ENCODE results near the gene S100A2.

Gene S100A2

DNA sequence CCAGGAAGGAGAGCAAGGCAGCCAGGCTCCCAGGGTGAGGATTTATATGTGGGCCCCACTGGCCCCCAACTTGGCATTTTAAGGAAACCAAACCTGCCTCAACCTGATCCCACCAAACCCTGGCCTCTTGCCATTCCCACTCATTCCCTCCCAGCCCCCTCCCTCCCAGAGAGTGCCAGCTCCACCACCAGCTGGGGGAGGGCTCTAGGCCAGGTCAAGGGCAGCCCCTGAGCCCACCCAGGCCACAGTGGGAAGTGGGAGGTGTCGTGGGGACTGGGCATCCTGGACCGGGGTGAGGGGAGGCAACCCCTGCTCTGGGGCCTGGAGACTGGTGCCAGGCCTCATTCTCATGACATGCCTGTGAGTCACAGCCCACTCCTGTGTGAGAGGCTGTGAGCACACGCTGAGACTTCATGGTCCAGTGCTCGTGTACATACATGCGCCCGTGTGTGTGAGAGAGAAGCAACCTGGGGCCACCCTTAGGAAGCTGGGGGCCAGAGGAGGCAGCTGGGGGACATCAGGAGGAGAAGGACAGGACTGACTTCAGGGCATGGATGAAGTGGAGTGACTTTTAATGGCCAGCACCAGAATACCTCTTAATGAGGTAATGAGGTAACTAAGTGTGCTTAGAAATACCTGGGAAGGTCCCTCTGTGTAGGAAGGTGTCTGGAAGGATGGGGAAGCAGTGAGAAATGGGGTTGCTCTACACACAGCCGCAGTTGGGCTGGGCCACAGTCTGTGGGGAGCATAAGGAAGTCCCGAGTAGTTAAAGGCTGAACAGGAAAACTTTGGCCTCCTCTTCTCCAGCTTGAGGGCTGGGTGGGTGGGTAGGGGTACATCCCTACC, at the start of gene S100A2:
Gene S100A2 (minus strand): TSS at position 316 of the 846 bp plus-strand sequence. CDS start 1,967 bp downstream, outside the sequence.
- DNase-seq, result peak; percentile 66

DNA sequence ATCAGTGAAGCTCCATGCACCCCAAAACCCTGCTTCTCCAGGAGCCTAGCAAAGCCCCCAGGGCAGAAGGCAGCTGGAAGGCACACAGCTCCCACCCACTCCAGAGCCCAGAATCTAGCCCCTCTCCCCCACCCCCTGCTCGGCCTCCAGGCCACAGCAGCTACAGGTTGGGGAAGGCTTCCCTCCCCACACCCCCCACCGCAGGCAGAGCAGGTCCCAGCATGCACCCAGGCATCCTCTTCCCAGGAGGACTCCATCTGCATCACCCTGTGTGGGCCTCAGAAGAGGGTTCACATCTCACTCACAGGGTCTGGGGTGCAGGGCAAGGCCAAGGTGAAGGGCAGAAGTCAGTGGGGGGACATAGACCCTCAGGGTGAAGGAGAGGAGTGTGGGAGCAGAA, 49.8 kb upstream of the S100A2 start:
- DNase-seq, result no peak

DNA sequence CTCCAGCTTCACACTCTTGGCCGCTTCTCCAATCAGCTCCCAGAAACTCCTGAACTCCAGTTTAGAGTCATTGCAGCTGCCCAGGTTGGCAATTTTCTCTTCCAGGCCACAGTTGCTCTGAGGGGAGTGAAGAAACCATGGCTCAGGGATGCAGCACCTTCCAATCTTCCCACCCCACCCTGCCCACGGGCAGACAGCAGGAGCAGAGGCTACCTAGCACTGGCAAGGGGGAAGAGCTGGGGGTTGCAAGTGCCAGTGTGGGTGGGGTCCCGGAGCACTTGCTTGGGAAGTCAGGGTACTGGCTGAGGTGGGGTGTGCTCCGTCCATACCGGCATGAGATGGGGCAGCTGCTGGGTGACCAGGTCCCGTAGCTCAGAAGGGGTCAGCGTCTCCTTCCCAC, 49.3 kb upstream of the S100A2 start:
- DNase-seq, result no peak

DNA sequence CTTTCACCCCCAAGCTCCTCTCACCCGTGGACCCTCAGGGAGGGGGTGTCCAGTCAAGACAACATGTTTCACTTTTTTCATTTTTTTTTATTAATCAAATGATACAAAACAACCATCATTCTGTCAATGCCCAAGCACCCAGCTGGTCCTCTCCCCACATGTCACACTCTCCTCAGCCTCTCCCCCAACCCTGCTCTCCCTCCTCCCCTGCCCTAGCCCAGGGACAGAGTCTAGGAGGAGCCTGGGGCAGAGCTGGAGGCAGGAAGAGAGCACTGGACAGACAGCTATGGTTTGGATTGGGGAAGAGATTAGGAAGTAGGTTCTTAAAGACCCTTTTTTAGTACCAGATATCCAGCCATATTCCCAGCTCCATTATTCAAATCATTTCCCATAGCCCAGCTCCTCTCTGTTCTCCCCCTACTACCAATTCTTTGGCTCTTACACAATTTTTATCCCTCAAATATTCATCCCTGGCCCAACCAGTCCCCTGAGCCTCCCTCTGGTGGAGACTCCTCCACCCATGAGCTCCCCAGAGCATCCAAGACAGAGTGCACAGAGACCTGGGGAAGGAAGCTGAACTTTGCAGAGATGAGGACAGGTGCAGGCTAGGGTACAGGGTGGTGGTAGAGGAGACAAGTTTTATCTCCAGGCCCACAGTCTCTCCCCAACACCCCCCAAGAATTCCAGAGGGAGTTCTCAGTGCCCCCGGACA, 48.7 kb upstream of the S100A2 start:
- DNase-seq, result no peak

DNA sequence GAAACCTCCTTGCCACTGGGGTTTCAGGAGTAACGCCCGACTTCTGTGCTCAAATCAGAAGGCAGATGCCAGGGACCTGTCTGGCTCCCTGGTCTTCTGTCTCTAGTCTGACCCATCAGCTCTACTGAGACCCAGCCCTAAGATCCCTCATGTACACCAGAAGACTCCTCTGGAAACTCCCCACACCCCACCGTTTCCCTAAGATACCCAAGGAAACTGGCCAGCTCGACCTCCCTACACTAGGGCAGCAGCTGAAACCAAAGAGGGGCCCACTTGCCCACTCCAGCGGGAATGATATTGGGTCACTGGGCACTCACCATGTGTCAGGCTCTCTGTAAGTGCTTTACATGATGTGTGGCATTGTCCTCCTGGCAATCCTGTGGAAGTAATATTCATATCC, 47.8 kb upstream of the S100A2 start:
- DNase-seq, result no peak

DNA sequence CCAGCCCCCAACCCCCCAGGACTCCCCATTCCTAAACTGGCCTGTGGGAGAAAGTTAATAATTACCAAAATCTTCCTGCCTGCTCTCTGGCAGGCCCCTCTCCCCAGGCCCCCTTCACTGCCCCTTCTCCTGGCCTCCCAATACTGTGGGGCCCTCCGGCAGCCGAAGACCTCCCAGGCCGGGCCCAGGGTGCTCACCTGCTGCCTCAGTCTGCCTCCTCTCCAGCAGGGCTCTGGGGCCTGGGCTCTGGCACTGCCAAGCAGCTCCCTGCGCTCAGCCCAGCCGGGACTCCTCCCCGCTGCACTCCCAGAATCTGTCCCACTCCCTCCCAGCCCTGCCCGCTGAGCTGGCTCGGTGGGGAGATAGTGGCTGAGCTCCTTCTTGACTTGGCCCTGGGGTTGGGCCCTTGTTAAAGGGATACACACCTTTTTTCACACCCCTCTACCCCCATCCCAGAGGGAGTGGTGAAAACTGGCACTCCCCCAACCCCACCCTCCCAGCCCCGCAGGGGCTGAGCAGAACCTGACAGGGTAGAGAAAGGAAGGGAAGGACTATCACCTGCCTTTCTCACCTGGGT, 47.2 kb upstream of the S100A2 start, which contains the start of gene S100A16:
Gene S100A16 (minus strand): TSS at position 383 of the 577 bp plus-strand sequence. CDS start 4,986 bp downstream, outside the sequence.
- no peak for DNase-seq

DNA sequence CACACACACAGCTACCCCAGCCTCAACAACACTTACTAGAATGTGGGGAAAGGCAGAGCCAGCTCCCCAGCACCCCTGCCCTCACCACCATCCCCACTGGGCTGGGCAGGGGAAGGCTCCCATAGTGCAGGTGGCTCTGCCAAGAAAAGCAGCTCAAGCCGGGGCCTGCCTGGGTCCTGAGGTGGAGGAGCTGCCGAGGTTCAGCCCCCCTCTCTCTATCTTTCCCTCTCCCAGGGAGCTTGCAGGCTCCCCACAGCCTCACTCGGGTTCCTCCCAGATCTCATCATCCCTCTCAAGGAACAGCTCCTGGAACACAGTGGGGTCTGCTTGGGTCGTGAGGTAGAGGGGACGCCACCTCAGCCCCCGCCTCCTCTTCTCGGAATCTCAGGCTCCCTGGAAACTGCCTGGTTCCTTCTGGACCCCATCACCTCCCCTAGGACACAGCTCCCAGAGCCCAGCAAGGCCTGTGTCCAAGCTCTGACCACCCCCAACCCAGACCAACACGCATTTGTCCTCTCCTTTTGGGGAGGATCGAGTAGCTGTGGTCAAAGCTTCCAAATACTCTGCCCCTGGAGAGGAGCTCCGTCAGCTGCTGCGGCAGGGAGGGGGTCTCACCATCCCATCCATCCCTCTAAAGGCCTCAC, 46.6 kb upstream of the S100A2 start:
- DNase-seq, result no peak

DNA sequence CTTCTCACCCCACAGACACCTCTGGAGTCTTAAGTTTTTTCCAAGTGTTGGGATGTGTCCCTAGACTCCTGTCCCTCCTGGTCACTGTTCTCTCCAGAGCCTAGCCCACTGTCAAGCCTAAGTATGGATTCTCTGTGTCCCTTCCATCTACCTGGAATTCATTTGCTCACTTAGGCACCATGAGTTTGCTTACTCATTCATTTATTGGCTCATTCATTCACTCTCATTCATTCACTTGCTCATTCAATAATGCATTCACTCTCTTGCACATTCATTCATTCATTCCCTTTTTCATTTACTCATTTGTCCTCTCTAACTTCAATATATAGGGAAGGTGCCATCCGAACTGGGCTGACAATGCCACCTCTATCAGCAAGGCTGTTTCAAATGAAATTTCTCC, 45.7 kb upstream of the S100A2 start:
- DNase-seq, result no peak

DNA sequence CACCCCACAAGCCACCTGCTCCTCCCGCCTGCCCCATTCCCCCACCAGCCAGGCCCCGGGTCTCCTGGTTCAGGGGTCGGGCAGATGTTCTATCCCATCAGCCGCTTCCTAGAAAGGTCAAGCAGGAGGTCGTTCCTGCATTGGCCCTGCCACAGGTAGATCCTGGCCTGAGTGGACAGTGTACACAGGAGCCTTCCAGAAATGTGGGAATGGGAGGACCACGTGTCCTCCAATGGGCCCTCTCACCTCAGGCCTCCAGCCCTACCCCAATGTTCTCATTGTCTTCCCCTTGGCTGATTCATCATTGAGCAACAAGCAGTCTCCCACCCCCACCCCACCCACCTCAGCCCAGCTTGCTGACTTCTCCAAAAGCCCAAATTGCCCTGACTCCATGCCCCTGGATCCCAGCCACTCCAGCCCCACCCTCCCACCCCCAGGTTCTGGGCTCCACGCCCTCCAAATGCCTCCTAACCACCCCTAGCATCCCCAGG, 45.2 kb upstream of the S100A2 start:
- DNase-seq, result no peak

DNA sequence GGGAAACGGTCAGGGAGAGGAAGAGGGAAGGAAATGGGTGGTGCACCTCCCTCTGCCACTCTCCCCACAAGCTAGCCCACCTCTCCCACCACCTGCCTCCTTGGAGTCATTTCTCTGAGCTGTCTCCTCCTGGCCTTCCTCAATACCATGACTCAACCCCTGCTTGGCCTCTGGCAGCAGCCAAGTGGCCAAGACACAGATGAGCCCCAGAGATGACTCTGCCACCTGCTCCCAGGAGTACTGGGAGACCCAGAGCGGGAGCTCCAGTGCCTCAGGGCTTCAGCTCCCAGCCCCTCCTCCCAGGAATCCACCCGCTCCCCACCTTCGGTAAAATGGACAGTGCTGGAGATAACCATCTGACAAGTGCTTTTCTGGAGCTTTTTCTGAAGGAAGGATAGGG, 44.7 kb upstream of the S100A2 start:
- DNase-seq, result no peak

DNA sequence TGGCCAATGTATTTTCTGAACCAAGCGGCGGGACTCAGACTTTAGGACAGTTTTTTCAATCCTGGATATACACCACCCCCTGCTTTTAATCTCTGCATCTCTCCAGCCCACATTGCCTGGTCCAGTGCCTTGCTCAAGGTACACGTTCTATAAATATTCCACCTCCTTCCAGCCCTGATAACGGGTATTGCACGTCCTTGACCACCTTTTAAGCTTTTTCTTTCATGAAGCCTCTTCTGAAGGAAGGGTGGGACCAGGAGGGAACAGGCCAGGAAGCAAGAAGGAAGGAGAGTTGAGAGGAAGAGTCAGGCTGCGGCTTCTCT, 43.9 kb upstream of the S100A2 start:
- DNase-seq, result no peak

DNA sequence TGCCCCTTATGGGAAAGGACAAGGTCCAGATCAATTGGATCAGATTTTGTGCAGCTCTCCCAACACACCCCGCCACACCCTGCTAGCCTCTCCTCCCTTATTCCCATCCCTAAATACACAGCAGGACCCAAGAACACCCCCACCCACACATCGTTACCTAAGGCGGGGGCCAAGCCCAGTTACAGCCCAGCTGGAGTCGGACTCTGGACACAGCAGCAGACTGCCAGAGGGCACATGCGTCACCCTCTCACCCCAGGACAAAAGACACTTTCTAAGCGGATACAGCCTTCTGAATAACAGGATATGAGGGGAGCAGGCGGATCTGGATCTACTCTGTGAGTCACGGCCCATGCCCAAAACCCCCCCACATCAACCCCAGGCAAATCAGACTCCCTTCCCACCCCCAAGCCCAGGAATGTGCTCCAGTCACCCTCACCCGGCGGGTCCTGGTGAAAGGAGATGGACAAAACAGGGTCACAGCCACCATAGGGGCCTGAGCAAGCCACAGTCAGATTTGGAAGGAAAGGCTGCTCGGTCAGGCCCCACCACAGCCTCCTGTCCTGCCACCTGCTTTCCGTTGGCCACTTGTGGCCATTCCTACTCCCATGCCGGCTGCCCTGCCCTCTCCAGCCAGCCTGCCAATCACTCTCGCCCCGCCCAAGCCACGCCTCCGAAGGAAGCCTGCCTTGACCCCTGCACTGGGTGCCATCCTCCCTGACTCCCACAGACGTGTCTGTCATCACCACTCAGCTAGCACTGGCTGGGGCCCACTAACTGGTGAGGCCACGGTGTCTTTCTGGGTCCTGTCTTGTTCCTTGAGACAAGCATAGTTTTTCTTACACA, 43.3 kb upstream of the S100A2 start:
- no peak for DNase-seq

DNA sequence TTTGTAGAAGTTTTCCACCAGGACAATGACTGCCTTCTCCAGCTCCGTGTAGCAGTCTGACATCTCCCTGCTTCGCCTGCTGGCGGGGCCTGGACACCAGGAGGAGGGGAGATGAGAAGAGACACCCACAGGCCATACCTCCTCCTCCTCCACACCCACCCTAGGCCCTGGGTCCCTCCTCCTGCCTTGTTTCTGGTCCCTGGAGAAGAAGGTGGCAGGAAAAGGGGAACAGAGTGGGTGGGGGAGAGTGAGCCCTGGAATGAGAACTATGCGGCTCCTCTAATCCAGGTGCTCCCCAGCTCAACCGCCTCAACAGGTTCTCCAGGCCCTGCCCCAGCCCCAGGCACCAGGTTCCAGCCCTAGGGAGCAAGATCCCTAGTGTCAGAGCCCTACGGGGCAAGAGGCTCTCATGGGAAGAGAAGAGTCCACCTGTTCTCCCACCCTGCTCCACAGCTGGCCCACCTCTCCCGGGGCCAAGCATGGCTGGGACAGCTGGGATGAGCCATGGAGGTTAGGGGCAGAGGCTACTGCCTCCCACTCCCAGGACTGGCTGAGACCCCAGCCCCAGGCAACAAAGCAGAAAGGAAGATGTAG, 42.5 kb upstream of the S100A2 start:
- no peak for DNase-seq

DNA sequence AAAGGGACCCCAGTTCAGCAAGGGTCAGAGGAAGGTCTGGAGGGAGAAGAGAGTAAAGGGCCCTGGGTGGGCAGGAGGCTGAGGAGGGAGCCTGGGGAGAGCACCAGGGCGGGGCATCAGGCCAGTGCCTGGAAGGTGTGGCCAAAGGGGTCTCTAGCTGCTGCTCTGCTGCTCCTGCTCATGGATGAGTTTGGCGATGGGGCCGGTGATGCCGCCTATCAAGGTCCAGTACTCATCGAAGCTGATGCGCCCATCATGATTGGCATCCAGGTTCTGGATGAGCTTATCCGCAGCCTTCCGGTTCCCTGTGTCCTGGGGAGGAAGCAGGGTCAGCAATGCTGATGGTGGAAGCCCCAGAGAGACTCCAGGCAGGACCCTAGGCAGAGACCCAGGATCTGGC, 41.7 kb upstream of the S100A2 start:
- DNase-seq, result no peak

DNA sequence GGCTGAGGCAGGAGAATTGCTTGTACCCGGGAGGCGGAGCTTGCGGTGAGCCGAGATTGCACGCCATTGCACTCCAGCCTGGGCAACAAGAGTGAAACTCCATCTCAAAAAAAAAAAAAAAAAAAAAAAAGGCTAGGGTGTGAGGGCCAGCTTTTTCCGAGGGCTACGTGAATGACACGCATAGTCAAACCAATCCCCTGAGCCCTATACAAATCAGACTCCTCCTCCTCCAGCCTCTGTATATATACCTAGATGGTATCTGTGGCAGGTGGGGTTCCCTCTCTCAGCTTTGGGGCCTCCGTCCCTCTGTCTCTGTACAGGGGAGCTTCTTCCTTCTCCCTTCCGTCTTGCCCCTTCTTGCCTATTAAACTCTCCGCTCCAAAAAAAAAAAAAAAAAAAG, 40.5 kb upstream of the S100A2 start:
- no peak for DNase-seq

DNA sequence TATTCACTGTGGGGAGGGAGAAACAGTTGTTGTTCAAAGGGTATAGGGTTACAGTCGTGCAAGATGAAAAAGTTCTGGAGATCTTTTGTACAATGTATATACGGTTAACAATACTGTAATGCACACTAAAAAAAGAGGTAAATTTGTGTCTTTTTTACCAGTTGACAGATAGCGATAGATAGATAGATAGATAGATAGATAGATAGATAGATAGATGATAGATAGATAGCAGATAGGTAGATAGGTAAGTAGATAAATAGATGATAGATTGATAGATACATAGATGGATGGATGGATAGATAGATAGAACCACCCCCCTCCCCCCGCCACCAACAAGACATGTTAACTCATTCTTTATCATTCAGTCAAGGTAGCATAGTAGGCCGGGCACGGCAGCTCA, 37.1 kb upstream of the S100A2 start:
- DNase-seq, result no peak

DNA sequence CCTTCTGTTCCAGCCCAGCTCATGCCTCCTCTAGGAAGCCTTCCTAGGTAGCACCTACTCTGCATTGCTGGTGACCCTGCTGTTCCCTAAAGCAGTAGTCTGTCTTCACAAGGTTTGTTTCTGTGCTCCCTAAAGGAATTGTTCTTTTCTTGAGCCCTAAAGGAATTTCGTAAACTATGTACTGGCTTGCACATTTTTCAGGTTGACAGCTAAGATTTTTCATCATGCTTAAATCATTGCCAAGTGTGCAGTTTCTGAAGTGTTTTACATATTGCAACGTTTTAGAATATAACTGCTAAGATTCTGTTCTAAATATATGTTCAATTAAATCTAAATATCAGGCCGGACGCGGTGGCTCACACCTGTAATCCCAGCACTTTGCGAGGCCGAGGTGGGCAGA, 34.2 kb upstream of the S100A2 start:
- DNase-seq, result no peak

DNA sequence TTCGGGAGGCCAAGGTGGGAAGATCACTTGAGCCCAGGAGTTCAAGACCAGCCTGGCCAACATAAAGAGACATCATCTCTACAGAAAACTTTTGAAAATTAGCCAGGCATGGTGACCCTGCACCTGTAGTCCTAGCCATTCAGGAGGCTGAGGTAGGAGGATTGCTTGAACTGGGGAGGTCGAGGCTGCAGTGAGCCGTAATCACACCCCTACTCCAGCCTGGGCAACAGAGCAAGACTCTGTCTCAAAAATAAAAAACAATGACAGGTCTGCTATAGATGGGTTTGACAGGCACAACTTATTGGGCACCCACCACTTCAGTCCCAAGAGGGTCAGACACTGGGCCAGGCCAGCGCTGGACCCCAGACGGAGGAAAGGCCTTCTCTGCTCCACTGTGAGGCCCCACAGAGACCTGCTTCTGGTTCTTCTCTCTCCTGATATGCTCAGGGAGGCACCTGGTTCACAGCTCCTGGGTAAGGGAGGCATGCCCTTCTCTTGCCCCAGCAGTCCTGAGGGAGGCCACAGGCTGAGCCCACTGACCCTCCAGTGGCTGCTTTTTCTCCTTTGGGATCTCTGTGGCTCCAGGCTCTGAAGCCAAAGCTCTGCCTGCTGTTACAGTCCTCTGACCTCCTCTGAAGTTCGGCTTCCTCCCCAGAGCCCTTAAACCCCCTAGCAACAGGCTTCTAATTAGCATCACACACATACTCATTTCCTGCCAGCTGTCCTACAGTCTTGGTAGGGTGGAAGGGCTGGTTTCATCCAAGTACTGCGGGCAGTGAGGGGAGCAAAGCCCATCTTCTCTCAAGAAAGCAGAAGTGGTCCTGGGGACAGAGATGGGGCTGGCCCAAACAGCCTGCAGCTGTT, 32.9 kb upstream of the S100A2 start:
- no peak for DNase-seq

DNA sequence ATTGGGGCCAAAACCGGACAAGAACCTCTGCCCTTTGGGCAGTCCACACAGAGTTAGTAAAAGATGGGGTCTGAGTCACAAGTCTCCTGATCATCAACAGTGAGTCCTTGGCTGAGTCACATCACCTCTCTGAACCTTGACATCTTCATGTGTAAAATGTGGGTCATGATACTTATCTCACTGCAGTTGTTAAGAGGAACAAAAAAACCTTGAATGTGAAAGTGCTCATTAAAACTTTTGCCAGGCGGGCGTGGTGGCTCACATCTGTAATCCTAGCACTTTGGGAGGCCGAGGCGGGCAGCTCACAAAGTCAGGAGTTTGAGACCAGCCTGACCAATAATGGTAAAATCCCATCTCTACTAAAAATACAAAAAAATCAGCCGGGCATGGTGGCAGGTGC, 31.6 kb upstream of the S100A2 start:
- no peak for DNase-seq

DNA sequence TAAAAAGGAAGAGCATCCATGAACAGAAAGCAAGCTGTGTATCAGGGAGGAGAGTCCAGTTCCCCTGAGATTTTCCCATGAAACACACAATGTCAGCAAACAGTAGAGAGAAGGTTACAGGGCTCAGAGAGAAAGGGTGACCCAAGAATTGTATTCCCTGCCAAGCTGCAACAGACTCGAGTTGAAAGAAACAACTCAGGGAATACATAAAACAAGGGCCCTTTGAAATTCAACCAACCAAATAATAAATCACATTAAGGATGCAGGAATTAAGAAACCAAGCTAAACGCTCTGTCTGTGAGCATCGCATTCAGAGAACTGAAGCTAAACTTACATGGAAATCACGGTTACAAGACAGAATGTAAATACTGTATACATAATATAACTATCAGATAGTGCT, 27.1 kb upstream of the S100A2 start:
- DNase-seq, result no peak

DNA sequence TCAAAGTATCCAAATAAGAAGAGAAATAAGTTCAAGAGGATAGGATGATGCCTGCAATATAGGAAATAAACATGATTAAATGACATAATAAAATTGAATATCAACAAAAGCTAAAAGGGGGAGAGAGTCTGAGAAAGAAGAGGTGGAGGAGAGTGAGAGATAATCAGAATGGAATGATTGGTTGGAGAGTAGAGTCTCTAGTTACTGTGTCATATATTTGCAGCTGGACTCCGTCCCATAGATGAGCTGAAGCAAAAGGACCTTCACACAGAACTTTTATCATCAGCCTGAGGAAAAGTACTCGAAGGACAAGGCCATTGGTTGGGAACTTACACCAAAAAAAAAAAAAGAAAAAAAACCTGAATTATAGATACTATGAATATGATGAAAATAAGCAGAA, 22.8 kb upstream of the S100A2 start:
- no peak for DNase-seq
